HepG2 (cell line): Measurements from ENCODE around the gene MAN1A1. TPM values are rescaled to one million over a fixed set of nuclear protein-coding genes. Genes with fewer than 3 reads are reported as not detected.

Source experiments
- BHLHE40 ChIP-seq: IDR thresholded peaks from 2 replicates; pipeline ENCODE4 v1.6.1; 2011; ENCODE audit warnings: low read length, improper control_type of control experiment
- CSRNP1 ChIP-seq: sonication (generic); formaldehyde crosslinking; IDR thresholded peaks from 2 replicates; pipeline ENCODE4 v1.8.1; 2023; ENCODE audit warnings: mild to moderate bottlenecking, missing genetic modification reagents
- ELF1 ChIP-seq: sonication (generic); formaldehyde crosslinking; IDR thresholded peaks from 2 replicates; pipeline ENCODE4 v1.4.0; 2020; ENCODE audit warnings: missing genetic modification reagents
- ERF ChIP-seq: IDR thresholded peaks from 2 replicates; pipeline ENCODE4 v1.6.1; 2018; ENCODE audit warnings: missing biosample characterization, missing genetic modification reagents
- FOXP1 ChIP-seq, 2 experiments: fragments of 450-650 bp in 1 of 2; IDR thresholded peaks; 2 replicates each; pipeline ENCODE4 v1.6.1; 2017 to 2018; ENCODE audit warnings: antibody characterized with exemption in 1 of 2
- FUBP1 ChIP-seq: sonication (generic); formaldehyde crosslinking; IDR thresholded peaks from 2 replicates; pipeline ENCODE4 v1.5.1; 2020; ENCODE audit warnings: missing genetic modification reagents, mild to moderate bottlenecking, borderline replicate concordance
- GFI1 ChIP-seq: sonication (generic); formaldehyde crosslinking; IDR thresholded peaks from 2 replicates; pipeline ENCODE4 v1.5.0; 2020; ENCODE audit warnings: missing genetic modification reagents, mild to moderate bottlenecking, borderline replicate concordance
- MEIS1 ChIP-seq: sonication (generic); formaldehyde crosslinking; IDR thresholded peaks from 2 replicates; pipeline ENCODE4 v1.9.0; 2021; ENCODE audit warnings: mild to moderate bottlenecking, missing genetic modification reagents, moderate library complexity, borderline replicate concordance
- MLLT10 ChIP-seq: sonication (generic); formaldehyde crosslinking; IDR thresholded peaks from 2 replicates; pipeline ENCODE4 v1.4.0; 2020; ENCODE audit warnings: missing genetic modification reagents
- MZF1 ChIP-seq: sonication (generic); formaldehyde crosslinking; IDR thresholded peaks from 2 replicates; pipeline ENCODE4 v1.8.1; 2023; ENCODE audit warnings: mild to moderate bottlenecking, missing genetic modification reagents, borderline replicate concordance
- RFX1 ChIP-seq: fragments of 450-650 bp; IDR thresholded peaks from 2 replicates; pipeline ENCODE4 v1.6.1; 2017
- SIN3B ChIP-seq: fragments of 150-350 bp; IDR thresholded peaks from 2 replicates; pipeline ENCODE4 v1.6.1; 2014; ENCODE audit warnings: low read length
- SRF ChIP-seq: IDR thresholded peaks from 2 replicates; pipeline ENCODE4 v1.6.1; 2011; ENCODE audit warnings: mild to moderate bottlenecking, low read depth, low read length, moderate library complexity
- TEAD2 ChIP-seq: sonication (generic); formaldehyde crosslinking; IDR thresholded peaks from 2 replicates; pipeline ENCODE4 v1.9.0; 2021; ENCODE audit warnings: missing genetic modification reagents
- TSC22D2 ChIP-seq: sonication (generic); formaldehyde crosslinking; IDR thresholded peaks from 2 replicates; pipeline ENCODE4 v1.5.1; 2020; ENCODE audit warnings: missing genetic modification reagents, mild to moderate bottlenecking, borderline replicate concordance
- ZBTB38 ChIP-seq: sonication (generic); formaldehyde crosslinking; IDR thresholded peaks from 2 replicates; pipeline ENCODE4 v1.5.1; 2020; ENCODE audit warnings: mild to moderate bottlenecking, missing genetic modification reagents
- ZBTB7A ChIP-seq: sonication (generic); formaldehyde crosslinking; IDR thresholded peaks from 2 replicates; pipeline ENCODE4 v1.8.0; 2022; ENCODE audit warnings: mild to moderate bottlenecking, missing genetic modification reagents
- ZKSCAN1 ChIP-seq: fragments of 150-350 bp; IDR thresholded peaks from 2 replicates; pipeline ENCODE4 v1.6.1; 2014; ENCODE audit warnings: low read length
- ZNF17 ChIP-seq: sonication (generic); formaldehyde crosslinking; IDR thresholded peaks from 2 replicates; pipeline ENCODE4 v1.5.0; 2020; ENCODE audit warnings: mild to moderate bottlenecking, missing genetic modification reagents
- ZNF431 ChIP-seq: sonication (generic); formaldehyde crosslinking; IDR thresholded peaks from 2 replicates; pipeline ENCODE4 v1.9.0; 2022; ENCODE audit warnings: missing genetic modification reagents, low read depth, mild to moderate bottlenecking, borderline replicate concordance
- ZNF772 ChIP-seq: sonication (generic); formaldehyde crosslinking; IDR thresholded peaks from 2 replicates; pipeline ENCODE4 v1.5.0; 2020; ENCODE audit warnings: mild to moderate bottlenecking, missing genetic modification reagents
- polyA plus RNA-seq, 8 experiments: library from polyadenylated mRNA; depleted of rRNA in 3 of 8; stranded (reverse) in 7 of 8; unstranded in 1 of 8; fragments of >200 nt; fragmentation: Illumina TruSeq in 4 of 8; extraction: Trizol in 4 of 8; gene quantifications; 2 replicates each; pipeline versions ENCODE4 v1.2.1 to v1.2.3, GENCODE V29; 2011 to 2016; ENCODE audit warnings: low read depth in 4 of 8, missing spikeins in 1 of 8, mixed read lengths in 1 of 8; ENCODE audit not compliant: insufficient read depth in 1 of 8
- total RNA-seq, 5 experiments: library from RNA; depleted of rRNA; stranded (reverse); fragments of >200 nt; fragmentation: Illumina TruSeq; extraction: Trizol; gene quantifications; 2 replicates each; pipeline ENCODE4 v1.2.3, GENCODE V29; 2016; ENCODE audit warnings: low read depth in 1 of 5
- TF ChIP-seq, protein P1 (sequence below): IDR thresholded peaks from 2 replicates; pipeline ENCODE4 v1.6.1; 2016; ENCODE audit warnings: low read depth, borderline replicate concordance

The MAN1A1 gene
- total and polyA plus RNA-seq, 2 of the 13 experiments (the other 11 are each of a cell fraction or from before 2014, with no cell fraction given), result 156 to 236 TPM

- TF ChIP-seq MZF1 (CRISPR knock-in tag), result no peak
- peak; percentile 91; the same call in 1 of the 2 replicates for TF ChIP-seq ZNF772 (CRISPR knock-in tag)
- TF ChIP-seq FOXP1 (IDR thresholded peaks at IDR 0.05), result no peak
- 0 out of 2 replicates have a peak, but pooled peaks have one; percentile 18 for TF ChIP-seq FOXP1 (CRISPR knock-in tag; IDR thresholded peaks at IDR 0.05)
- TF ChIP-seq ZKSCAN1, result no peak
- TF ChIP-seq RFX1, result no peak
- TF ChIP-seq ZBTB7A (CRISPR knock-in tag), result peak; percentile 73
- peak; percentile 98 for TF ChIP-seq ERF (CRISPR knock-in tag)
- TF ChIP-seq, protein P1, sequence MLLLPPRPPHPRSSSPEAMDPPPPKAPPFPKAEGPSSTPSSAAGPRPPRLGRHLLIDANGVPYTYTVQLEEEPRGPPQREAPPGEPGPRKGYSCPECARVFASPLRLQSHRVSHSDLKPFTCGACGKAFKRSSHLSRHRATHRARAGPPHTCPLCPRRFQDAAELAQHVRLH (CRISPR knock-in tag), result peak; percentile 95
- no peak for TF ChIP-seq BHLHE40
- peak; percentile 37; the same call in 1 of the 2 replicates for TF ChIP-seq ZNF431 (CRISPR knock-in tag)
- no peak for TF ChIP-seq SRF
- TF ChIP-seq MEIS1 (CRISPR knock-in tag), result peak; percentile 71; the same call in 1 of the 2 replicates
- peak; percentile 93; the same call in 1 of the 2 replicates for TF ChIP-seq TSC22D2 (CRISPR knock-in tag)
- TF ChIP-seq ZBTB38 (CRISPR knock-in tag), result peak; percentile 94
- no peak for TF ChIP-seq TEAD2
- peak; percentile 38; the same call in 1 of the 2 replicates for TF ChIP-seq GFI1
- peak; percentile 43; the same call in 1 of the 2 replicates for TF ChIP-seq ELF1
- peak; percentile 95; the same call in 1 of the 2 replicates for TF ChIP-seq CSRNP1 (CRISPR knock-in tag)
- TF ChIP-seq FUBP1 (CRISPR knock-in tag), result no peak
- no peak for TF ChIP-seq MLLT10
- TF ChIP-seq SIN3B, result 0 out of 2 replicates have a peak, but pooled peaks have one; percentile 31
- 0 out of 2 replicates have a peak, but pooled peaks have one; percentile 14 for TF ChIP-seq ZNF17 (CRISPR knock-in tag)
Observed at GRCh38 chr6:119349361-119350201, at the start of gene MAN1A1 (continued).
